SU-DHL-6 (cell line): ENCODE results near the gene GMDS.

Experiments used
- H2AFZ ChIP-seq: fragments of 200-600 bp; sonication (generic); 2 replicates; pipeline ENCODE4 v1.6.1; 2014; ENCODE audit warnings: low read depth, mild to moderate bottlenecking, moderate library complexity, mixed read lengths, antibody characterized with exemption, low read length; ENCODE audit not compliant: severe bottlenecking
- H3F3A ChIP-seq: fragments of 200-600 bp; shearing (Covaris generic); 2 replicates; pipeline ENCODE4 v1.6.0; 2016; ENCODE audit warnings: antibody characterized with exemption, mild to moderate bottlenecking; ENCODE audit not compliant: insufficient read depth
- H3K27ac ChIP-seq: fragments of 200-600 bp; sonication (generic); 2 replicates; pipeline ENCODE4 v1.5.1; 2016; ENCODE audit warnings: low read depth, mild to moderate bottlenecking, low read length, moderate library complexity, mixed read lengths
- H3K27me3 ChIP-seq: fragments of 200-600 bp; sonication (generic), shearing (Covaris generic); 2 replicates; pipeline ENCODE4 v1.6.0; 2014; ENCODE audit warnings: mild to moderate bottlenecking, low read length
- H3K36me3 ChIP-seq: fragments of 200-600 bp; sonication (generic); 2 replicates; pipeline ENCODE4 v1.6.1; 2014; ENCODE audit warnings: mild to moderate bottlenecking, low read length, mixed read lengths
- H3K4me2 ChIP-seq: fragments of 300-600, 200-600 bp; shearing (Covaris generic), sonication (generic); 2 replicates; pipeline ENCODE4 v1.6.0; 2014; ENCODE audit warnings: low read length, low read depth, mild to moderate bottlenecking; ENCODE audit not compliant: poor library complexity, severe bottlenecking
- H3K4me3 ChIP-seq: fragments of 200-600 bp; sonication (generic); 2 replicates; pipeline ENCODE4 v1.5.1; 2014; ENCODE audit warnings: antibody characterized with exemption, low read length, mild to moderate bottlenecking, mixed read lengths; ENCODE audit not compliant: insufficient read depth, poor library complexity, severe bottlenecking
- H3K79me2 ChIP-seq: fragments of 200-600 bp; sonication (generic); 2 replicates; pipeline ENCODE4 v1.6.1; 2014; ENCODE audit warnings: mild to moderate bottlenecking, low read length, moderate library complexity; ENCODE audit not compliant: insufficient read depth
- H3K9ac ChIP-seq: fragments of 200-600 bp; sonication (generic); 2 replicates; pipeline ENCODE4 v1.7.0; 2014; ENCODE audit warnings: mild to moderate bottlenecking, low read length
- H3K9me2 ChIP-seq: fragments of 200-600 bp; sonication (generic); replicated peaks from 2 replicates; pipeline ENCODE4 v1.6.1; 2014; ENCODE audit warnings: low read length; ENCODE audit not compliant: insufficient read depth
- H3K9me3 ChIP-seq: fragments of 200-600 bp; sonication (generic); 2 replicates; pipeline ENCODE4 v1.6.1; 2014; ENCODE audit warnings: low read length, mixed read lengths; ENCODE audit not compliant: insufficient read depth
- H4K20me1 ChIP-seq: fragments of 200-600 bp; sonication (generic); 2 replicates; pipeline ENCODE4 v1.6.1; 2014; ENCODE audit warnings: low read depth, mild to moderate bottlenecking, antibody characterized with exemption, low read length, moderate library complexity, mixed read lengths
- CTCF ChIP-seq: fragments of 200-600 bp; sonication (generic); IDR thresholded peaks from one replicate; pipeline ENCODE4 v1.5.1; 2017; ENCODE audit warnings: antibody characterized with exemption, mild to moderate bottlenecking, low read length, moderate library complexity; ENCODE audit not compliant: insufficient read depth, poor library complexity, severe bottlenecking
- EZH2phosphoT487 ChIP-seq: fragments of 200-600 bp; sonication (generic), shearing (Covaris generic); conservative IDR thresholded peaks from 2 replicates; pipeline ENCODE4 v1.6.1; 2018; ENCODE audit warnings: mild to moderate bottlenecking, antibody characterized with exemption, low read length, moderate library complexity, mixed read lengths

The GMDS gene

GRCh38 chr6:1860756-1861348, 384.6 kb downstream of the GMDS start:
- no peak for TF ChIP-seq CTCF
- TF ChIP-seq EZH2phosphoT487: no peak
- H4K20me1 ChIP-seq: no peaks in the 10 kb centered on the region

GRCh38 chr6:1858859-1859258, 386.5 kb downstream of the GMDS start:
- H2AFZ ChIP-seq: peak overlapping the region; percentile 7
- H3K9me3 ChIP-seq: no peaks in the 10 kb centered on the region
- peak overlapping the region; percentile 92 for H3K27ac ChIP-seq
- H3K4me2 ChIP-seq: peak overlapping the region; percentile 61
- H3K9me2 ChIP-seq: no peaks in the 10 kb centered on the region
- H3K79me2 ChIP-seq: no peaks in the 10 kb centered on the region
- H3K9ac ChIP-seq: 0 out of 2 replicates have a peak overlapping the region, but pooled peaks have one; percentile 32
- H3K27me3 ChIP-seq: no peaks in the 10 kb centered on the region
- H3K4me3 ChIP-seq: no peak overlapping the region
- H3F3A ChIP-seq: peaks cover 61% of the 10 kb centered on the region
- H3K36me3 ChIP-seq: no peaks in the 10 kb centered on the region
- TF ChIP-seq CTCF (no peak), EZH2phosphoT487 (no peak)
- no peaks in the 10 kb centered on the region for H4K20me1 ChIP-seq

More at GRCh38 chr6:1860756-1861348, 384.6 kb downstream of the GMDS start:
- peak overlapping the region; percentile 92 for H3K27ac ChIP-seq
- no peak overlapping the region for H3K4me3 ChIP-seq
- peak overlapping the region; percentile 29 for H3K4me2 ChIP-seq
- peak overlapping the region; percentile 39 for H3K9ac ChIP-seq
- peak overlapping the region; percentile 15 for H2AFZ ChIP-seq
- H3K9me3 ChIP-seq: no peaks in the 10 kb centered on the region
- H3K9me2 ChIP-seq: no peaks in the 10 kb centered on the region
- peaks cover 61% of the 10 kb centered on the region for H3F3A ChIP-seq
- no peaks in the 10 kb centered on the region for H3K36me3 ChIP-seq
- H3K27me3 ChIP-seq: no peaks in the 10 kb centered on the region
- H3K79me2 ChIP-seq: no peaks in the 10 kb centered on the region

GRCh38 chr6:1858196-1858595, 387.2 kb downstream of the GMDS start:
- peak overlapping the region; percentile 32 for H3K9ac ChIP-seq
- no peaks in the 10 kb centered on the region for H3K36me3 ChIP-seq
- no peak for TF ChIP-seq CTCF
- no peak for TF ChIP-seq EZH2phosphoT487
- H3K9me3 ChIP-seq: no peaks in the 10 kb centered on the region
- peak overlapping the region; percentile 61 for H3K4me2 ChIP-seq
- no peaks in the 10 kb centered on the region for H4K20me1 ChIP-seq
- peaks cover 61% of the 10 kb centered on the region for H3F3A ChIP-seq
- no peaks in the 10 kb centered on the region for H3K79me2 ChIP-seq
- H3K27me3 ChIP-seq: no peaks in the 10 kb centered on the region
- H2AFZ ChIP-seq: peak overlapping the region; percentile 7
- H3K9me2 ChIP-seq: no peaks in the 10 kb centered on the region
- peak overlapping the region; percentile 92 for H3K27ac ChIP-seq
- no peak overlapping the region for H3K4me3 ChIP-seq
